ENCODE results near the gene ATP11A. TPM values are rescaled to one million over a fixed set of nuclear protein-coding genes. Genes with fewer than 3 reads are reported as not detected.
A peak's percentile ranks its signal among the peaks of the same experiment; 100 is the strongest.

The ATP11A gene
- total RNA-seq, 1 experiment from 2014 or later: 232 TPM

- Mint-ChIP-seq H3K27ac (ENCODE audit: unreplicated experiment) (no peak overlapping the region), H3K9me3 (ENCODE audit: unreplicated experiment) (no peaks in the 10 kb centered on the region), H3K4me1 (ENCODE audit: low read depth, unreplicated experiment) (no peaks in the 10 kb centered on the region), H3K36me3 (ENCODE audit: insufficient read depth, unreplicated experiment) (peaks cover 88% of the 10 kb centered on the region), H3K27me3 (ENCODE audit: insufficient read depth, unreplicated experiment) (no peaks in the 10 kb centered on the region), H3K4me3 (ENCODE audit: unreplicated experiment) (no peak overlapping the region)
- H3K27me3 ChIP-seq (replicated peaks; ENCODE audit: control insufficient read depth, insufficient read depth, low read length): no peaks in the 10 kb centered on the region
- peaks cover 13% of the 10 kb centered on the region for H3K36me3 ChIP-seq (ENCODE audit: control insufficient read depth, insufficient read depth, low read length)
- CTCF ChIA-PET: no interaction called here
- POLR2A ChIA-PET: no interaction called here
- H3K9me3 ChIP-seq: no peaks in the 10 kb centered on the region
- BruUV-seq (replicated peaks): no TSS peak
- intact Hi-C loops (cut with micrococcal nuclease; ENCODE audit: unreplicated experiment): no loop called here
- TF ChIP-seq CTCF (IDR thresholded peaks at IDR 0.05; ENCODE audit: insufficient read depth in 1 of 2, low read depth in 1 of 2, low read length in 1 of 2, severe bottlenecking in 1 of 2, unreplicated experiment in 1 of 2): no peak
- H3K4me3 ChIP-seq (ENCODE audit: low read depth, low read length): no peak overlapping the region
- DNase-seq: no peak
- no peaks in the 10 kb centered on the region for H3K4me1 ChIP-seq
These were observed 141.4 kb downstream of the ATP11A start for GRCh38 chr13:112831196-112831595.

- ChIA-PET POLR2A (interaction anchor here (0.5 kb wide), 1 partner anchor 32 kb away, joined by 4 read pairs; no protein-coding TSS in a partner anchor), CTCF (no interaction called here)
- Mint-ChIP-seq H3K27me3 (ENCODE audit: insufficient read depth, unreplicated experiment) (no peaks in the 10 kb centered on the region), H3K27ac (ENCODE audit: unreplicated experiment) (no peak overlapping the region), H3K4me3 (ENCODE audit: unreplicated experiment) (no peak overlapping the region), H3K36me3 (ENCODE audit: insufficient read depth, unreplicated experiment) (peaks cover 85% of the 10 kb centered on the region), H3K9me3 (ENCODE audit: unreplicated experiment) (no peaks in the 10 kb centered on the region), H3K4me1 (ENCODE audit: low read depth, unreplicated experiment) (no peaks in the 10 kb centered on the region)
- Histone ChIP-seq H3K4me3 (ENCODE audit: low read depth, low read length) (no peak overlapping the region), H3K9me3 (no peaks in the 10 kb centered on the region), H3K36me3 (ENCODE audit: control insufficient read depth, insufficient read depth, low read length) (peaks cover 13% of the 10 kb centered on the region), H3K27me3 (replicated peaks; ENCODE audit: control insufficient read depth, insufficient read depth, low read length) (no peaks in the 10 kb centered on the region), H3K4me1 (no peaks in the 10 kb centered on the region)
- no peak for DNase-seq
- intact Hi-C loops (cut with micrococcal nuclease; ENCODE audit: unreplicated experiment): no loop called here
- TF ChIP-seq CTCF (IDR thresholded peaks at IDR 0.05; ENCODE audit: insufficient read depth in 1 of 2, low read depth in 1 of 2, low read length in 1 of 2, severe bottlenecking in 1 of 2, unreplicated experiment in 1 of 2): no peak
- BruUV-seq (replicated peaks): no TSS peak
These were observed 142.0 kb downstream of the ATP11A start for GRCh38 chr13:112831801-112832200.

GRCh38 chr13:112832811-112833210 is 143.0 kb downstream of the ATP11A start:
- intact Hi-C loops (cut with micrococcal nuclease; ENCODE audit: unreplicated experiment): no loop called here
- ChIA-PET POLR2A (no interaction called here), CTCF (no interaction called here)
- no TSS peak for BruUV-seq (replicated peaks)
- no peak overlapping the region for H3K4me3 Mint-ChIP-seq (ENCODE audit: unreplicated experiment)
- no peaks in the 10 kb centered on the region for H3K9me3 Mint-ChIP-seq (ENCODE audit: unreplicated experiment)
- H3K36me3 ChIP-seq (ENCODE audit: control insufficient read depth, insufficient read depth, low read length): peaks cover 13% of the 10 kb centered on the region
- H3K27me3 Mint-ChIP-seq (ENCODE audit: insufficient read depth, unreplicated experiment): no peaks in the 10 kb centered on the region
- TF ChIP-seq CTCF (IDR thresholded peaks at IDR 0.05; ENCODE audit: insufficient read depth in 1 of 2, low read depth in 1 of 2, low read length in 1 of 2, severe bottlenecking in 1 of 2, unreplicated experiment in 1 of 2): no peak
- H3K4me1 Mint-ChIP-seq (ENCODE audit: low read depth, unreplicated experiment): no peaks in the 10 kb centered on the region
- H3K4me1 ChIP-seq: no peaks in the 10 kb centered on the region
- H3K27me3 ChIP-seq (replicated peaks; ENCODE audit: control insufficient read depth, insufficient read depth, low read length): no peaks in the 10 kb centered on the region
- no peak overlapping the region for H3K4me3 ChIP-seq (ENCODE audit: low read depth, low read length)
- peaks cover 85% of the 10 kb centered on the region for H3K36me3 Mint-ChIP-seq (ENCODE audit: insufficient read depth, unreplicated experiment)
- H3K9me3 ChIP-seq: no peaks in the 10 kb centered on the region
- peak in 1 of 2 experiments; percentile 12 for DNase-seq
- no peak overlapping the region for H3K27ac Mint-ChIP-seq (ENCODE audit: unreplicated experiment)

Data from Caco-2 (cell line).